KMS-11 (cell line): Measurements from ENCODE around the gene TAGLN3.
"Not testable (repeated sequence)": the region's sequence is repeated elsewhere in the genome, so short reads cannot be mapped to it uniquely, and the experiment has no call there.

Source experiments
- H2AFZ ChIP-seq: fragments of 200-600 bp; sonication (generic); 2 replicates; pipeline ENCODE4 v1.6.1; 2016; ENCODE audit warnings: antibody characterized with exemption, mixed run types, low read depth
- H3K27ac ChIP-seq: fragments of 200-600 bp; sonication (generic); 2 replicates; pipeline ENCODE4 v1.6.1; 2016; ENCODE audit warnings: mild to moderate bottlenecking, mixed run types
- H3K27me3 ChIP-seq: fragments of 200-600 bp; sonication (generic); 2 replicates; pipeline ENCODE4 v1.6.1; 2017; ENCODE audit warnings: mild to moderate bottlenecking, low read depth, mixed run types, moderate library complexity; ENCODE audit not compliant: insufficient read depth
- H3K36me3 ChIP-seq: fragments of 200-600 bp; sonication (generic); 2 replicates; pipeline ENCODE4 v1.6.1; 2017; ENCODE audit warnings: mild to moderate bottlenecking, mixed run types; ENCODE audit not compliant: insufficient read depth
- H3K4me1 ChIP-seq: fragments of 200-600 bp; sonication (generic); 2 replicates; pipeline ENCODE4 v1.6.1; 2016; ENCODE audit warnings: mild to moderate bottlenecking, low read depth, mixed run types; ENCODE audit not compliant: poor library complexity, severe bottlenecking
- H3K4me2 ChIP-seq: fragments of 200-600 bp; sonication (generic); 2 replicates; pipeline ENCODE4 v1.7.0; 2016; ENCODE audit warnings: mild to moderate bottlenecking, mixed run types
- H3K4me3 ChIP-seq: fragments of 200-600 bp; sonication (generic); IDR thresholded peaks from 2 replicates; pipeline ENCODE4 v1.6.1; 2017; ENCODE audit warnings: low read depth, low read length, mixed read lengths; ENCODE audit not compliant: insufficient read depth
- H3K79me2 ChIP-seq: fragments of 200-600 bp; sonication (generic); 2 replicates; pipeline ENCODE4 v1.6.1; 2016; ENCODE audit warnings: low read depth, mixed run types; ENCODE audit not compliant: insufficient read depth
- H3K9ac ChIP-seq: fragments of 200-600 bp; sonication (generic); 2 replicates; pipeline ENCODE4 v1.6.1; 2016; ENCODE audit warnings: mild to moderate bottlenecking, mixed run types
- H4K20me1 ChIP-seq: fragments of 200-600 bp; sonication (generic); 2 replicates; pipeline ENCODE4 v1.6.1; 2016; ENCODE audit warnings: mild to moderate bottlenecking, mixed run types; ENCODE audit not compliant: insufficient read depth
- CTCF ChIP-seq: fragments of 200-600 bp; sonication (generic); conservative IDR thresholded peaks from 2 replicates; pipeline ENCODE4 v1.6.1; 2017; ENCODE audit warnings: low read depth, mild to moderate bottlenecking, antibody characterized with exemption, low read length, moderate library complexity, mixed read lengths

Gene TAGLN3

GRCh38 chr3:112034436-112034835 lies 35.7 kb downstream of the TAGLN3 start, which contains the start of gene TMPRSS7:
TMPRSS7 (plus strand) TSS chr3:112034736; CDS start chr3:112034846, 110 bp downstream.
- no peak within 1 kb of the TSS for H3K4me2 ChIP-seq
- H2AFZ ChIP-seq = no peak within 1 kb of the TSS
- H3K27me3 ChIP-seq = no peaks in the 10 kb centered on the region
- H3K4me3 ChIP-seq = no peak within 1 kb of the TSS
- H3K79me2 ChIP-seq = no peaks in the 10 kb centered on the region
- H3K36me3 ChIP-seq = no peaks in the 10 kb centered on the region
- no peak within 1 kb of the TSS for H3K9ac ChIP-seq
- H3K27ac ChIP-seq = no peak within 1 kb of the TSS
- no peaks in the 10 kb centered on the region for H4K20me1 ChIP-seq
- no peaks in the 10 kb centered on the region for H3K4me1 ChIP-seq
- no peak for TF ChIP-seq CTCF

GRCh38 chr3:112035241-112035640 lies 36.5 kb downstream of the TAGLN3 start:
- no peaks in the 10 kb centered on the region for H3K79me2 ChIP-seq
- no peaks in the 10 kb centered on the region for H3K4me1 ChIP-seq
- H3K27me3 ChIP-seq = no peaks in the 10 kb centered on the region
- no peak overlapping the region for H3K27ac ChIP-seq
- no peaks in the 10 kb centered on the region for H4K20me1 ChIP-seq
- H3K9ac ChIP-seq = no peak overlapping the region
- no peak for TF ChIP-seq CTCF
- H3K4me3 ChIP-seq = no peak overlapping the region
- H3K36me3 ChIP-seq = no peaks in the 10 kb centered on the region
- H2AFZ ChIP-seq = no peak overlapping the region
- H3K4me2 ChIP-seq = no peak overlapping the region

GRCh38 chr3:112037194-112037593 lies 38.5 kb downstream of the TAGLN3 start:
- H3K4me3 ChIP-seq, H3K4me2 ChIP-seq, H3K36me3 ChIP-seq, H3K27ac ChIP-seq, H3K79me2 ChIP-seq, H2AFZ ChIP-seq, H3K4me1 ChIP-seq, H3K27me3 ChIP-seq, H3K9ac ChIP-seq, H4K20me1 ChIP-seq: not testable (repeated sequence)

GRCh38 chr3:112038863-112039262 lies 40.1 kb downstream of the TAGLN3 start:
- Histone ChIP-seq H3K27ac (no peak overlapping the region), H3K9ac (no peak overlapping the region), H3K4me1 (peaks cover 3% of the 10 kb centered on the region), H3K36me3 (no peaks in the 10 kb centered on the region), H2AFZ (no peak overlapping the region), H4K20me1 (no peaks in the 10 kb centered on the region), H3K4me2 (no peak overlapping the region), H3K4me3 (no peak overlapping the region), H3K27me3 (no peaks in the 10 kb centered on the region), H3K79me2 (no peaks in the 10 kb centered on the region)
- no peak for TF ChIP-seq CTCF

- Histone ChIP-seq H3K27ac (no peak overlapping the region), H3K27me3 (no peaks in the 10 kb centered on the region), H2AFZ (no peak overlapping the region), H4K20me1 (no peaks in the 10 kb centered on the region), H3K9ac (no peak overlapping the region), H3K79me2 (no peaks in the 10 kb centered on the region), H3K4me3 (no peak overlapping the region), H3K4me2 (no peak overlapping the region), H3K4me1 (peaks cover 5% of the 10 kb centered on the region), H3K36me3 (no peaks in the 10 kb centered on the region)
- TF ChIP-seq CTCF = no peak
These were observed 42.6 kb downstream of the TAGLN3 start for GRCh38 chr3:112041321-112041720.
